G401 (cell line): ENCODE data around the gene S100A7. TPM values are rescaled to one million over a fixed set of nuclear protein-coding genes. Genes with fewer than 3 reads are reported as not detected.
"Not testable (repeated sequence)": the region's sequence is repeated elsewhere in the genome, so short reads cannot be mapped to it uniquely, and the experiment has no call there.

Source experiments
- DNase-seq: peaks from one replicate; pipeline ENCODE4 v3.0.0-alpha.2; 2015; ENCODE audit warnings: low spot score
- in situ Hi-C: cut with HindIII; loops from 2 replicates; pipeline ENCODE4 v1.10.0; 2016; ENCODE audit warnings: low sequenced_read_pairs, mixed read lengths
- total RNA-seq: library from RNA; depleted of rRNA; stranded (reverse); fragments of >200 nt; shearing (Covaris generic); gene quantifications from 2 replicates; pipeline ENCODE4 v1.2.3, GENCODE V29; 2014; rRNA removed

S100A7 gene
- total RNA-seq, 1 experiment from 2014 or later, result not detected

DNA sequence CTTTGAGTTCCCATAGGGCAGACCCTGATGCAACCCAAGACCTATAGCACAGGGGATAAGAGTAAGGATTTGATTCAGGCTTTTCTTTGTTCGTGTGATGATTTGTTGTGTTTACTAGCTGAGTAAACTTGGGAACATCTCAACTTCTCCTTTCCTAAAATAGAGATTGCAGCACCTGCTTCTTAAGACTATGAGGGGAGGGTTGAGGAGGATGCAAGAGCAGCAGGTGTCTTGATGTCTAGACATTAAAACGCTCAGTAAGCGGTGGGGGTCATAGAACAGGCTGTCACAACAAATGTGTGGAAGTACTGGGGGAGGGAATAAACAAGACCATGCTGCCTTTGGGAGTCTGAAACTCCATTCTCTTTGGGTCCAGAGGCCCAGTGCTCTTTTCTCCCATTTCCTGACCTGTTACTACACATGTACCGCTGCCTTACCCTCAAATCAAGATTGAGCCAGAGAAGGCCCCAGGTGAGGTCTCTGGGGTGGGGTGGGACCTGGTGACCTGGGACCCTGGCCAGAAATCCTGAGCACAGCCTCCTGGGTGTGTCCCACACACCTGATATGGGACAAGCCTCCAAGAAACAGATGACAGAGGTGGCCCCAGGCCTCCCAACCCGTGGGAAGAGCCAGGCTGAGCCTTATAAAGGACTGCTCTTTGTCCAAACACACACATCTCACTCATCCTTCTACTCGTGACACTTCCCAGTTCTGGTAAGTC is 44.4 kb downstream of the S100A7 start, which contains the start of gene S100A7A:
S100A7A (plus strand) TSS at position 671 of the 721 bp plus-strand sequence. CDS start 1,563 bp downstream, outside the sequence.
- no peak for DNase-seq
- in situ Hi-C loops, result no loop called here

DNA sequence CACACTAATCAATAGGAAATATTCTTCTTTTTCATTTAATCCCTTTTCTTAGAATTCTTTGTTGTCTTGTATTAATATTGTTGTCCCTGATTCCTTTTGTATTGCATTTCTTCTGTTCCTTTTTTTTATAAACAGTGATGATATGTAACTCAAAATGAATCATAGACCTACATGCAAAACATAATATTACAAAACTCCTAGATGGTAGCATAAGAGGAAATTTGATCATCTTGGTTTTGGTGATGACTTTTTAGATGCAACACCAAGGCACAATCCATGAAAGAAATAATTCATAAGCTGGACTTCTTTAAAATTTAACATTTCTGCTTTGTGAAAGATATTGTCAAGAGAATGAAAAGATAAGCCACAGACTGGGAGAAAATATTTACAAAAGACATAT is 46.5 kb downstream of the S100A7 start:
- DNase-seq, in situ Hi-C loops: not testable (repeated sequence)

Other genes with a start within 250 kb of the S100A7 start
- not detected in 2 replicates for gene PRR9, start 243.1 kb downstream of the S100A7 start, total RNA-seq
- not detected in 2 replicates for gene LORICRIN, start 201.0 kb downstream of the S100A7 start, total RNA-seq
- not detected in 2 replicates for gene PGLYRP3, start 147.7 kb downstream of the S100A7 start, total RNA-seq
- not detected in 2 replicates for gene PGLYRP4, start 111.8 kb downstream of the S100A7 start, total RNA-seq
- 1.1 and 14.0 TPM in 2 replicates for gene S100A9, start 102.8 kb downstream of the S100A7 start, total RNA-seq
- not detected in 2 replicates for gene S100A12, start 85.0 kb downstream of the S100A7 start, total RNA-seq
- gene S100A8, start 69.6 kb downstream of the S100A7 start, total RNA-seq, result not detected in 2 replicates
- gene S100A7A, start 44.1 kb downstream of the S100A7 start, total RNA-seq, result not detected in 2 replicates
- gene S100A6, start 75.3 kb upstream of the S100A7 start, total RNA-seq, result 308 and 563 TPM in 2 replicates
- gene S100A5, start 80.3 kb upstream of the S100A7 start, total RNA-seq, result 1.5 and 15.4 TPM in 2 replicates
- 452 and 453 TPM in 2 replicates for gene S100A4, start 85.2 kb upstream of the S100A7 start, total RNA-seq
- 0.37 and 4.3 TPM in 2 replicates for gene S100A3, start 88.6 kb upstream of the S100A7 start, total RNA-seq
- 10.6 and 10.8 TPM in 2 replicates for gene S100A2, start 105.2 kb upstream of the S100A7 start, total RNA-seq
- 81.9 and 98.1 TPM in 2 replicates for gene S100A16, start 152.5 kb upstream of the S100A7 start, total RNA-seq
- gene S100A14, start 155.7 kb upstream of the S100A7 start, total RNA-seq, result 0.75 TPM in 1 of 2 replicates, not detected in the other
- gene S100A13, start 166.9 kb upstream of the S100A7 start, total RNA-seq, result 111 and 239 TPM in 2 replicates
- 132 and 195 TPM in 2 replicates for gene S100A1, start 167.8 kb upstream of the S100A7 start, total RNA-seq
- 42.5 and 66.4 TPM in 2 replicates for gene CHTOP, start 173.4 kb upstream of the S100A7 start, total RNA-seq
- gene SNAPIN, start 198.1 kb upstream of the S100A7 start, total RNA-seq, result 49.8 and 58.2 TPM in 2 replicates
- gene ILF2, start 210.3 kb upstream of the S100A7 start, total RNA-seq, result 289 and 376 TPM in 2 replicates
- 0.12 TPM in 1 of 2 replicates, not detected in the other for gene NPR1, start 218.0 kb upstream of the S100A7 start, total RNA-seq